MM.1S (cell line): ENCODE measurements around the gene MICAL2.

Source experiments
- CTCF ChIP-seq: fragments of 300-600 bp; sonication (generic); IDR thresholded peaks from 2 replicates; pipeline ENCODE4 v1.5.1; 2016; ENCODE audit warnings: antibody characterized with exemption, low read length, mixed read lengths
- EZH2 ChIP-seq: fragments of 300-600 bp; sonication (generic); optimal IDR thresholded peaks from 2 replicates; pipeline ENCODE3; 2017; ENCODE audit warnings: low read depth, mild to moderate bottlenecking, antibody characterized with exemption, low read length, mixed read lengths
- EZH2phosphoT487 ChIP-seq: fragments of 300-600 bp; sonication (generic); IDR thresholded peaks from 2 replicates; pipeline ENCODE4 v1.6.1; 2018; ENCODE audit warnings: antibody characterized with exemption, low read length

- TF ChIP-seq EZH2 (no peak), CTCF (no peak), EZH2phosphoT487 (no peak)
These were observed 143.5 kb downstream of the MICAL2 start for GRCh38 chr11:12253843-12254281.
